ENCODE data around the gene ADRA2C. TPM values are rescaled to one million over a fixed set of nuclear protein-coding genes. Genes with fewer than 3 reads are reported as not detected.

Gene ADRA2C
- total and polyA plus RNA-seq, 2 of the 13 experiments (the other 11 are each of a cell fraction or from before 2014, with no cell fraction given), result 15.4 to 69.7 TPM

DNA sequence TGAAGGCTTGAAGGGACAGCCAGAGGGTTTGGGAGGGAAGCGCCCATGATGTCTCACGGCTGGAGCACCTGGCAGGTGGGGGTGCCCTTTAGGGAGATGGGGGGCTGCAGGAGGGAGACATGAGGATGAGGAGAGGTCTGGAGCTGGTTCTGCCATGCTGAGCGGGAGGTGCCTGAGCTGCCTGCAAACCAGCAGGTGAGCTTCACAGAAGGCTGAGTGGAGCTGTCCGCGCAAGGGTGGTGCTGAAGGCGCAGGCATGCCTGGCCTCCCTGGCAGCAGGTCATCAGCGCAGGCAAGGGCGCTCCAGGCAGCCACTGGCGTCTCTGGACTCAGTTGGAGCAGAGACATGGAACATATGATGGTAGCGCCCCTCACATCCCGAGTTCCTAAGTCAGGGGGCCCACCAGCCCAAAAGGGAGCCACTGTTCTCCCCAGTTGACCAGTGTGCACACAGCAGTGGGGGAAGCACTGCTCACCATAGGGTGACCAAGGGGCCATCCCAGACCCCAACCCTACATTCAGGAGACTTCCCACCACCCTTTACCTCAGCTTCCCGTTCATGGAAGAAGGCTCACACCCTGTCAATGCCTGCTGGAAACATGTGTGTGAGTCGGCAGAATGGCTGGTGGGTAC is 25.8 kb downstream of the ADRA2C start (continued):
- TF ChIP-seq GATAD1 (CRISPR knock-in tag; IDR thresholded peaks at IDR 0.05) (peak; percentile 82), ZNF232 (CRISPR knock-in tag; IDR thresholded peaks at IDR 0.05; ENCODE audit: borderline replicate concordance) (peak; percentile 96), KLF11 (CRISPR knock-in tag; IDR thresholded peaks at IDR 0.05) (peak; percentile 98), HHEX (CRISPR knock-in tag; IDR thresholded peaks at IDR 0.05) (no peak), ZNF451 (CRISPR knock-in tag; IDR thresholded peaks at IDR 0.05) (peak; percentile 98), ZNF839 (CRISPR knock-in tag; IDR thresholded peaks at IDR 0.05; ENCODE audit: borderline replicate concordance) (no peak), TCF7L2 (IDR thresholded peaks at IDR 0.05; ENCODE audit: low read depth, low read length) (no peak), ZNF124 (CRISPR knock-in tag; IDR thresholded peaks at IDR 0.05) (peak; percentile 92; the same call in 1 of the 2 replicates), ZFYVE20 (CRISPR knock-in tag; IDR thresholded peaks at IDR 0.05; ENCODE audit: borderline replicate concordance, low read depth) (peak; percentile 74; the same call in 1 of the 2 replicates), ZIK1 (CRISPR knock-in tag; IDR thresholded peaks at IDR 0.05; ENCODE audit: borderline replicate concordance, low read depth) (peak; percentile 98), ZNF441 (CRISPR knock-in tag; IDR thresholded peaks at IDR 0.05; ENCODE audit: borderline replicate concordance) (peak; percentile 91), NR2F6 (IDR thresholded peaks at IDR 0.05) (no peak), NR2F6 (CRISPR knock-in tag; IDR thresholded peaks at IDR 0.05) (peak; percentile 81; the same call in 1 of the 2 replicates), HNRNPH1 (optimal IDR thresholded peaks at IDR 0.05; ENCODE audit: low read depth, low read length) (no peak), SP4 (CRISPR knock-in tag; IDR thresholded peaks at IDR 0.05) (no peak; the same call in 1 of the 2 replicates), PLRG1 (conservative IDR thresholded peaks at IDR 0.05) (no peak)
- TF ChIP-seq, protein P1, sequence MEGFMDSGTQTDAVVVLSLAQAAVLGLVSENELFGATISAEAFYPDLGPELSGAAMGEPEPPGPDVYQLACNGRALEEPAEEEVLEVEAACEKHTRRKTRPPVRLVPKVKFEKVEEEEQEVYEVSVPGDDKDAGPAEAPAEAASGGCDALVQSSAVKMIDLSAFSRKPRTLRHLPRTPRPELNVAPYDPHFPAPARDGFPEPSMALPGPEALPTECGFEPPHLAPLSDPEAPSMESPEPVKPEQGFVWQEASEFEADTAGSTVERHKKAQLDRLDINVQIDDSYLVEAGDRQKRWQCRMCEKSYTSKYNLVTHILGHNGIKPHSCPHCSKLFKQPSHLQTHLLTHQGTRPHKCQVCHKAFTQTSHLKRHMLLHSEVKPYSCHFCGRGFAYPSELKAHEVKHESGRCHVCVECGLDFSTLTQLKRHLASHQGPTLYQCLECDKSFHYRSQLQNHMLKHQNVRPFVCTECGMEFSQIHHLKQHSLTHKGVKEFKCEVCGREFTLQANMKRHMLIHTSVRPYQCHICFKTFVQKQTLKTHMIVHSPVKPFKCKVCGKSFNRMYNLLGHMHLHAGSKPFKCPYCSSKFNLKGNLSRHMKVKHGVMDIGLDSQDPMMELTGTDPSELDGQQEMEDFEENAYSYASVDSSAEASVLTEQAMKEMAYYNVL (CRISPR knock-in tag; IDR thresholded peaks at IDR 0.05; ENCODE audit: borderline replicate concordance), result 0 out of 2 replicates have a peak, but pooled peaks have one; percentile 28
- TF ChIP-seq, protein P2, sequence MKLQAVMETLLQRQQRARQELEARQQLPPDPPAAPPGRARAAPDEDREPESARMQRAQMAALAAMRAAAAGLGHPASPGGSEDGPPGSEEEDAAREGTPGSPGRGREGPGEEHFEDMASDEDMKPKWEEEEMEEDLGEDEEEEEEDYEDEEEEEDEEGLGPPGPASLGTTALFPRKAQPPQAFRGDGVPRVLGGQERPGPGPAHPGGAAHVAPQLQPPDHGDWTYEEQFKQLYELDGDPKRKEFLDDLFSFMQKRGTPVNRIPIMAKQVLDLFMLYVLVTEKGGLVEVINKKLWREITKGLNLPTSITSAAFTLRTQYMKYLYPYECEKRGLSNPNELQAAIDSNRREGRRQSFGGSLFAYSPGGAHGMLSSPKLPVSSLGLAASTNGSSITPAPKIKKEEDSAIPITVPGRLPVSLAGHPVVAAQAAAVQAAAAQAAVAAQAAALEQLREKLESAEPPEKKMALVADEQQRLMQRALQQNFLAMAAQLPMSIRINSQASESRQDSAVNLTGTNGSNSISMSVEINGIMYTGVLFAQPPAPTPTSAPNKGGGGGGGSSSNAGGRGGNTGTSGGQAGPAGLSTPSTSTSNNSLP (IDR thresholded peaks at IDR 0.05; ENCODE audit: low read depth, low read length), result no peak
- TF ChIP-seq, protein P3, sequence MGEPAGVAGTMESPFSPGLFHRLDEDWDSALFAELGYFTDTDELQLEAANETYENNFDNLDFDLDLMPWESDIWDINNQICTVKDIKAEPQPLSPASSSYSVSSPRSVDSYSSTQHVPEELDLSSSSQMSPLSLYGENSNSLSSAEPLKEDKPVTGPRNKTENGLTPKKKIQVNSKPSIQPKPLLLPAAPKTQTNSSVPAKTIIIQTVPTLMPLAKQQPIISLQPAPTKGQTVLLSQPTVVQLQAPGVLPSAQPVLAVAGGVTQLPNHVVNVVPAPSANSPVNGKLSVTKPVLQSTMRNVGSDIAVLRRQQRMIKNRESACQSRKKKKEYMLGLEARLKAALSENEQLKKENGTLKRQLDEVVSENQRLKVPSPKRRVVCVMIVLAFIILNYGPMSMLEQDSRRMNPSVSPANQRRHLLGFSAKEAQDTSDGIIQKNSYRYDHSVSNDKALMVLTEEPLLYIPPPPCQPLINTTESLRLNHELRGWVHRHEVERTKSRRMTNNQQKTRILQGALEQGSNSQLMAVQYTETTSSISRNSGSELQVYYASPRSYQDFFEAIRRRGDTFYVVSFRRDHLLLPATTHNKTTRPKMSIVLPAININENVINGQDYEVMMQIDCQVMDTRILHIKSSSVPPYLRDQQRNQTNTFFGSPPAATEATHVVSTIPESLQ (CRISPR knock-in tag; conservative IDR thresholded peaks at IDR 0.05), result peak; percentile 97
- TF ChIP-seq, protein P4, sequence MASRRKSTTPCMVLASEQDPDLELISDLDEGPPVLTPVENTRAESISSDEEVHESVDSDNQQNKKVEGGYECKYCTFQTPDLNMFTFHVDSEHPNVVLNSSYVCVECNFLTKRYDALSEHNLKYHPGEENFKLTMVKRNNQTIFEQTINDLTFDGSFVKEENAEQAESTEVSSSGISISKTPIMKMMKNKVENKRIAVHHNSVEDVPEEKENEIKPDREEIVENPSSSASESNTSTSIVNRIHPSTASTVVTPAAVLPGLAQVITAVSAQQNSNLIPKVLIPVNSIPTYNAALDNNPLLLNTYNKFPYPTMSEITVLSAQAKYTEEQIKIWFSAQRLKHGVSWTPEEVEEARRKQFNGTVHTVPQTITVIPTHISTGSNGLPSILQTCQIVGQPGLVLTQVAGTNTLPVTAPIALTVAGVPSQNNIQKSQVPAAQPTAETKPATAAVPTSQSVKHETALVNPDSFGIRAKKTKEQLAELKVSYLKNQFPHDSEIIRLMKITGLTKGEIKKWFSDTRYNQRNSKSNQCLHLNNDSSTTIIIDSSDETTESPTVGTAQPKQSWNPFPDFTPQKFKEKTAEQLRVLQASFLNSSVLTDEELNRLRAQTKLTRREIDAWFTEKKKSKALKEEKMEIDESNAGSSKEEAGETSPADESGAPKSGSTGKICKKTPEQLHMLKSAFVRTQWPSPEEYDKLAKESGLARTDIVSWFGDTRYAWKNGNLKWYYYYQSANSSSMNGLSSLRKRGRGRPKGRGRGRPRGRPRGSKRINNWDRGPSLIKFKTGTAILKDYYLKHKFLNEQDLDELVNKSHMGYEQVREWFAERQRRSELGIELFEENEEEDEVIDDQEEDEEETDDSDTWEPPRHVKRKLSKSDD (CRISPR knock-in tag; IDR thresholded peaks at IDR 0.05; ENCODE audit: low read depth), result peak; percentile 84; the same call in 1 of the 2 replicates
- TF ChIP-seq, protein P5, sequence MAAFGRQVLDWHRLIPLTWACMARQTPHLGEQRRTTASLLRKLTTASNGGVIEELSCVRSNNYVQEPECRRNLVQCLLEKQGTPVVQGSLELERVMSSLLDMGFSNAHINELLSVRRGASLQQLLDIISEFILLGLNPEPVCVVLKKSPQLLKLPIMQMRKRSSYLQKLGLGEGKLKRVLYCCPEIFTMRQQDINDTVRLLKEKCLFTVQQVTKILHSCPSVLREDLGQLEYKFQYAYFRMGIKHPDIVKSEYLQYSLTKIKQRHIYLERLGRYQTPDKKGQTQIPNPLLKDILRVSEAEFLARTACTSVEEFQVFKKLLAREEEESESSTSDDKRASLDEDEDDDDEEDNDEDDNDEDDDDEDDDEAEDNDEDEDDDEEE (CRISPR knock-in tag; IDR thresholded peaks at IDR 0.05), result peak; percentile 92; the same call in 1 of the 2 replicates

Measured in HepG2 (cell line).